Stimulated activated CD4-positive, alpha-beta T cell treated with anti-CD3 and anti-CD28 coated beads, Interleukin-15, amount 100 ng/mL, for 1 hour (primary cell): ENCODE results near the gene TLE1.
"Not testable (repeated sequence)": the region's sequence is repeated elsewhere in the genome, so short reads cannot be mapped to it uniquely, and the experiment has no call there.

ENCODE experiments used
- DNase-seq, 2 donors: peaks; one replicate each; pipeline ENCODE4 v3.0.0-alpha.2; 2020; ENCODE audit warnings: low read depth in 1 of 2, low spot score in 1 of 2

TLE1 gene

DNA sequence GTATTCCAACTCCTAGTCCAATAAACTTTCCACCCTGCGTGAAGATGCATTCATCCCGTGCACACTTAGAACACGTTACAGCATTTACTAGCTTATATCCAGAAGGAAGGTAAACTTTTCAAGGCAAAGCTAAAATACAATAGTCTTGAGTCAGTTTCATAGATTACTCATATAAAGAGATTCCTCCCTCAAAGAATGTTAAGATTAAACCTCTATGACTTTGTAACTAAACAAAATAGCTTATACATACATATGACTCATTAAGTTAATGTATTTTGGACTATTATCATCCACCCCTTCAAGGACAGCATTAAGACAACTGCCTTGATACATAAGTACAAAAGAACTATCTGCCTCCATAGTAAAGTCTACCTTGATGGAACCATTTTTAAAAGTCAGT is 36.1 kb downstream of the TLE1 start:
- DNase-seq: no peak

DNA sequence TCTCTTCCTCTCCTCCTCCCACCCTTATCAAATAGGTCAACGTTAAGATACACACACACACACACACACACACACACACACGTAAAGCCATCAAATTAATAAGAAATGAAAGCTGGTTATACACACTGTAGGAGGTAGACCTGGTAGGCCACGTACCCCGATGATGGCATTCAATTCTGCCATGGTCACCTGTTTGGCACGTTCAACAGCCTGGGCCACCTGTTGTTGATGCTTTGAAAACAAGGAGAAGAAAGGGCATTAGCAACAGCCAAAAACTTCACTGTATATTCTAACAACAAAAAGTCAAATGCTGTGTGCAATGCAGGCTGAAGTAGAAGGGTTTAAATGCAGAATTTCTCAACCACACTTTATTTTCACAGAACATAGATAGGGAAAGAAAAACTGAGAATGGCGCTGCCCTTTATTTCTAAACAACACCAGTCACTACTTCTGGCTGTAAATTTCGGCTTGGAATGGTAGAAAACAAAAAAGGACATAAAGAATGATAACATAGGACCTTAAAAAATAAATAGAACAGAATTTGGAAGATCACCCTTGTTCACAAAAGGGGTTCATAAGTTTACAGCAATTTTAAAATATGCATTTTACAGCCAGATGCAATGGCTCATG is 37.2 kb downstream of the TLE1 start:
- no peak for DNase-seq

DNA sequence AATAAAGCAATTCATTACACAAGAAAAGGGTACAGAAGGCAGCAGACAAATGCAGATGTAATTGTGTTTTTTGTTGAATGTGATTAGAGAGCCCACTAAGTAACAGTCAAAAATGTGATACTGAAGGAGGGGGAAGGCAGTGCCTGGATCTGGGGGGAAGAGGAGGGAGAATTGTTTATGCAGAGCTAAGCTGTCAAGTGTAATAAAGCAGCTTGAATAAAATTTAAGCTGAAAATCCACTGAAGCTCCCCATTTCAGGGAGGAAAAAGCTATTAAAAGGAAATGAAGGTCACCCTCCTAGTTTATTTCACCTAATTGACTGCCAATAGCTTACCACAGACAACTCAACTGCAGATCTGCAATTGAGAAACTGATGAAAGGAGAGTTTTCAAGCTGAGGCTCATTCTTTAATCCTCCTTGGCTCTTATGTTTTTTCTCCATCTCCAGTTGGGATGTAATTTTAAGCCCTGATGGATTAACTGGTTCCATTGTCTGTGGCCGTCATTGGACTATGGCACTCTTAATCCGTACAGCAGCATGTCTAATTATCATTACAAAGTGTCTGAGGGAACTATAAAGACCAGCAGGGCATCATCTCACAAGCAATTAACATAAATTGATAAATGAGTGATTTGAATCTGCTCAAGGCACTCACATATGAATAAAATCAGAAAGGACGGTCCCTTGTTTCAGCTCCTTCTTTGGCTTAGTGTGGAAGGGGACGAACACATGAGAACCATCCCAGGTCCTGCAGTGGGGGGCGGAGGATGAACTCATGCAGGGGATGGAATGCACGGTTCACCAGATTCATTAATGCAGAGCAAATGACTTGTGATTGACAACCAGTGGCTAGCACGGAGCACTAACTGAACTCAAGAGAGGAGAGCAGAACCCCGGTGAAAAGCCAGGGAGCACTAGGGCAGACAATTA is 38.5 kb downstream of the TLE1 start:
- no peak for DNase-seq

GRCh38 chr9:81649475-81650240 is 39.7 kb downstream of the TLE1 start:
- no peak for DNase-seq

- DNase-seq: no peak
These were observed 40.5 kb downstream of the TLE1 start for GRCh38 chr9:81648891-81649290.

- DNase-seq: no peak
These were observed 43.0 kb downstream of the TLE1 start for GRCh38 chr9:81646337-81646736.

DNA sequence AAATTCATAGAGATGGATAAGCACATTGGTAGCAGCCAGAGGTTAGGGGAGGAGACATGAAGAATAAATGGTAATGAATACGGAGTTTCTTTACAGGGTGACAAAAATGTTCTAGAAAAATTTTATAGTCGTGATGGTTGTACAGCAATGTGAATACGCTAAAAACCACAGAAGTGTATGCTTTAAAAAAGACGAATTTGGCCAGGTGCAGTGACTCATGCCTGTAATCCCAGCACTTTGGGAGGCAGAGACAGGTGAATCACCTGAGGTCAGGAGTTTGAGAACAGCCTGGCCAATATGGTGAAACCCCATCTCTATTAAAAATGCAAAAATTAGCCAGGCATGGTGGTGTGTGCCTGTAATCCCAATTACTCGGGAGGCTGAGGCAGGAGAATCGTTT is 44.8 kb downstream of the TLE1 start:
- not testable (repeated sequence) for DNase-seq

GRCh38 chr9:81637276-81637675 is 52.1 kb downstream of the TLE1 start:
- DNase-seq: no peak

DNA sequence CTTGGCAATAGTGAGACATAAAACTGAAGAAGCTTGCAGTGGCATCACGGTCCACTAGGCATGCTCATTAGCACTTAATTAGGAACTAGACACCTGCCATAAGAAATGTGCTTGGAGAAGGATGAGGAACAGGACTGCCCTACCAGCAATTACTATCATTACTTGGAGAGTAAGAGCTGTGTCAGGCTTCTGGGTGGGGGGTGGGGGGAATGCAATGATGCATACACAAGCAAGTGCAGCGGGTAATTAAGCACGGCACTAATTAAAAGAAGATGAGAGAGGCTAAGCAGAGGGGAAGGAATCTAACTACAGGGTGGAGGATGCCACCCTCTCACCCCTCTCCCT is 53.1 kb downstream of the TLE1 start:
- DNase-seq: no peak

DNA sequence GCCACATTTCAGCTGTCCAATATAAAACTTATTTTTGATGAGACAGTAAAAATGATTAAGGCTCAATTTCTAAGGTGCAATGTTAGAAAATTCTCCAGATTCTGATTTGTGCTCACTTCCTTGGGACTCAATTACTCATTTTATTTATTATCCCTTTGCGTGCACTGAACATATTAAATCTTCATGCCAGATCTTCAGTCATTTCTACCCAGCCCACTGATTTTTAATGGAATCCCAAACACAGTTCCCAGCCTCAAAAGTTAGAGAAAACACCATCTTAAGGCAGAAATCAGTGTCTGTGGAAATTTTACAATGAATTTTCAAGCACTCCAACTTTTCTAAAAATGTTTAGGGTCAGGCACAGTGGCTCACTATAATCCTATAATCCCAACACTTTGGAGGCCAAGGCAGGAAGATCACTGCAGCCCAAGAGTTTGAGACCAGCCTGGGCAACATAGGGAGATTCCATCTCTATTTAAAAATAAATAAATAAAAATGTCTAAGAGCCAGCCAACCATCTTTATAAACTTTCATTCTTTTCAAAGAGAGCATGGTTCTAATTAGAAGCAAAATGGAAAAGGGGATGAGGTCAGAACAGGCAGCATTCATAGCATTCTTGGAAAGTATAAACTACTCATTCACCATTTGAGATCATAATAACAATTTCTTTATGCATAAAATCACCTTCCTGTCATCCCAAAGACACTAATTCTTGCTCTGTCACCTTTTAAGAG is 53.7 kb downstream of the TLE1 start:
- DNase-seq: no peak

- DNase-seq: no peak
These were observed 54.3 kb downstream of the TLE1 start for GRCh38 chr9:81634915-81635516.

- DNase-seq: no peak
These were observed 55.1 kb downstream of the TLE1 start for GRCh38 chr9:81633952-81634854.

DNA sequence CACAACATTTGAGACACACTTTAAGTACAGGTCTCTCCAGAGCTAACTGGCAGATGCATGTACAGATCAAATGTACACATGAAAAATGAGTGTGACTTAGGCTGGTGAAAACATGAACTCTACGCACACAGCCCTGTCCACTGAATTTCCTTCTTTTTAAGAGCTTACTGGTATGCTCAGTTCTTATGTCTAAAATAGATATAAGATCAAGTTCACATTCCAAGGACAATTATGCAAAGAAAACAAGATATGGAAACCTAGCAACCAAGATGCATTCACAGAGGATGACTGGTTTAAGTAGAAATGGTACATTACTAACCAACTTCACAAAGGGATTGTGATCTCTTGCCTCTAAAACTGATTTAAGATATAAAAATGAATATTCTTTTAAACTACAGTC is 56.7 kb downstream of the TLE1 start:
- no peak for DNase-seq

DNA sequence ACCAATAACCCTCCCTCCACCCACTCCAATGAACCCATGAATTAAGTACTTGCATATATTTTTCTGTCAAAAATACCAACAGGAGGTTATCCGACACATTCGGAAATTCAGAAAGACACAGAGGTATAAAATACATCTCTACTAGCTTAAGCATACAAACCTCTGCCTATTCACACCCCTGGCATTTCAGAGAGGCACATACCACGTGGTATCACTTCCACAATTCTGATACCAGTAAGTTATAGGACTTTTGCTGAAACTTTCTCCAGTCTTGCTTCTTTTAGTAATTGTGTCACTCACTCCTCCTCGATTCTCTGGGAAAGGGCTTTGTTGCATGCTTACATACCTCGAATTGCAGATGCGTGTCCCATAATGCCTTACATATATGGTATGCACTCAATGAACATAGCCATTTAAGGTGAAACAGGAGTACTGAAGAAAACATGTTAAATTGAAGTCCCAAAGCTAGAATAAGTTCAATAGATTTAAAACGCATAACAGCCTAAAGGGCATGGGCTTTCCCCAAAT is 58.1 kb downstream of the TLE1 start:
- DNase-seq: no peak

DNA sequence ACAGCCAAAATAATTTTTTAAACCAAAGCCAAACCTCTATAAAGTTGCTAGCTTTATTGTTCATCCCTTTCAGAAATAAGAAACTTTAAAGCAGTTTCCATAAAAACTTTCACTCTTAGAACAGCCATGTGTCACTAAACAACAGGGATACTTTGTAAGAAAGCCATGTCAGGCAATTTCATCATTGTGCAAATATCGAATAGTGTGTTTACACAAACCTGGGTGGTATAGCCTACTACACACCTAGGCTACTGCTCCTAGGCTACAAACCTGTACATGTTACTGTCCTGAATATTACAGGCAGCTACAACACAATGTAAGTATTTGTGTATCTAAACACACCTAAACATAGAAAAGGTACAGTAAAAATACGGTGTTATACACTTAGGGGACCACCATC is 59.9 kb downstream of the TLE1 start:
- DNase-seq: no peak

DNA sequence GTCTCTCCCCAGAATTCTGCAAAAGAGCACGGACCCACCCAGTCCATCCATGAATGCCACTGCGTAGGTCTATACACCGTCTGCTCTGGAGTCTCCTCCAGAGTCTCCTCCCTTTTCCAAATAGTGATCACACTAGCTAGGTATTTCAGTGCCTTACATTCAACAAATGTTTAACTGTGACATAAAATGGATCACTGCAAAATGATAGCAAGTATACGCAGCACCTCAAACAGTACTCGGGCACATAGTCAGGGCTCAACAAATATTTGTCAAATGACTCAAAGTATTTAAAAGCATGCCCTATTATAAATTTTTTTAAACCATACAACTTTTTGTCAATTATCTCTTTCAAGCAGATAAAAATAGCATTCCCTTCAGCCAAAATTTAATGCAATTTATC is 60.5 kb downstream of the TLE1 start:
- no peak for DNase-seq

DNA sequence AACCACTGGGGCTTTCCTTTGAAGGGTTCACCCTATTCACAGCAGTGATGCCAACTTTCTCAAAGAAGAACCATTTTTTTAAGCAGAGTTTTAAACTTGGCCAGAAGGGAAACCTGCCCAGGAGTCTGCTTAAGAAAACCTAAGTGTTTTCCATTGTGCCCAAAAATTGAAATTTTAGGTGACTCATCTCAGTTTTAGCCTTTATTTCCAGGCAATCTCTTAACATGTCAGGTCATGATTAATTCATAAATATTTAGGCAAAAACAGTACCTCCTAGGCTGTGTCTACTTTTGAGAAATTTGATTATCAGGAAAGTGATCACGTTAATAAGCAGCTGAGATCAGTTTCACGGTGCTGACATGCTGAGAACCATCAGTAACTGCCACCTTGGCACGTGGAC is 61.9 kb downstream of the TLE1 start:
- no peak for DNase-seq

DNA sequence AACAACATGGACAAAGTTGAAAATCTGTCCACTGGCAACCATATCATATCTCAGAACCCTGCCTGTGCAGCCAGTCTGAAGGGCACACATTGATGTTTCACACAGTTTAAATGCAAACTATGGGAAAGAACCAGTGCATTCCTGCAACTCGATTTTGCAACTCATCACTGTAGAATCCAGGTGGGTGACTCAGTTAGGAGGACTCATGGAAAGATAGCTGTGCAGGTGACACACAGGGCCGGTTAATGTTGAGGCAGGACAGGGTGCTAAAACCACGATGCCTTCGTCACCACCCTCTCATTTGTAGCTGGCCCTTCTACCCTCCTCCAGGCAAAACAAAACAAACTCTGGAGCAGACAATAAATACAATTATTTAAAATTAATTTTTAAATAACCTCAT is 62.8 kb downstream of the TLE1 start:
- no peak for DNase-seq

DNA sequence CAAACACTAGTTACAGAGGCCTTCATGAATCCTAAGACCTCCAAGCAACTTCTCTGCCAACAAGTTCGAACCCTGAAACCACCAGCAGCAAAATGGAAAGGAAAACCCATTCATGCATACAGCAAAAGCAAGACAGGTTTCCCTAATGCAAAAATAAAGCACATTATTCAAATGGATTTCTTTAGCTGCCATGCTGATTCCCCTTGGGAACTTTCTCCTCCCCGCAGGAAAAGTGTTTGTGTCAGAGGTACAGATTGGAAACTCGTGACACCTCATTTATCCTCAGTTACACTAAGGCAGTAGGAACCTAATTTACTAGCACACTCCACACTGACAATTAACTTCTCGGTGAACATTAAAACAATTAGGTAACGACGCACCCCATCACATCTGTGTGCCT is 63.4 kb downstream of the TLE1 start:
- DNase-seq: no peak

DNA sequence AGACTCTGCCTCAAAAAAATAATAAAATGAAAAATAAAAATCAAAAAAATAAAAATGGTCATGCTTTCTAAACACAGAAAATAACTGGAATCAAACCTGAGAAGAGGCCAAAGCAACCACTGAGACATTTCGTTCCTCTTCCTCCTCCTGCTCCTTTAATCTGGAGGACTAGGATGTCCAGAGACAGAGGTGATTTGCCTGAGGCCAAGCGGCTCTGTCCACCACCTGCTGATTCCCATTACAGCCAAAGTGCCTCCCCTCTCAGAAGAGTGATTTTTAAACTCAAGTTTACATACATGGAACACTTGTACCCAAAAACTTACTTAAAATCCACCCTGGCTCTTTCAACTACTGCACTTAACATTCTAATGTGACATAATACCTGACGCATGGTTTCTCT is 65.6 kb downstream of the TLE1 start:
- DNase-seq: no peak
